HepG2 (cell line): ENCODE data around the gene SLAMF8.

ENCODE experiments used
- ESRRA ChIP-seq: sonication (generic); formaldehyde crosslinking; IDR thresholded peaks from 2 replicates; pipeline ENCODE4 v1.5.1; 2020; ENCODE audit warnings: mild to moderate bottlenecking, low read depth, missing genetic modification reagents
- IRF2 ChIP-seq: IDR thresholded peaks from 2 replicates; pipeline ENCODE4 v1.6.1; 2018; ENCODE audit warnings: missing genetic modification reagents, missing compliant biosample characterization
- JUNB ChIP-seq: sonication (generic); formaldehyde crosslinking; IDR thresholded peaks from 2 replicates; pipeline ENCODE4 v1.8.0; 2022; ENCODE audit warnings: missing genetic modification reagents, mild to moderate bottlenecking, borderline replicate concordance
- KDM6A ChIP-seq: IDR thresholded peaks from 2 replicates; pipeline ENCODE4 v1.6.1; 2016; ENCODE audit warnings: low read depth
- MAFK ChIP-seq, 2 experiments: IDR thresholded peaks in 1 of 2; conservative IDR thresholded peaks in 1 of 2; 2 replicates each; pipeline ENCODE4 v1.6.1; 2011; ENCODE audit warnings: improper control_type of control experiment in 2 of 2, low read length in 2 of 2
- POLR2A ChIP-seq, 2 experiments: IDR thresholded peaks; 2 replicates each; pipeline ENCODE4 v1.6.1; 2011; ENCODE audit warnings: low read depth in 2 of 2, low read length in 2 of 2, mild to moderate bottlenecking in 1 of 2, moderate library complexity in 1 of 2; ENCODE audit not compliant: insufficient read depth in 1 of 2
- POLR2AphosphoS5 ChIP-seq: IDR thresholded peaks from 2 replicates; pipeline ENCODE4 v1.6.1; 2012; ENCODE audit warnings: low read depth, low read length
- RXRA ChIP-seq: sonication (generic); formaldehyde crosslinking; IDR thresholded peaks from 2 replicates; pipeline ENCODE4 v1.5.1; 2020; ENCODE audit warnings: missing genetic modification reagents
- THAP11 ChIP-seq: IDR thresholded peaks from 2 replicates; pipeline ENCODE4 v1.6.1; 2016; ENCODE audit warnings: missing biosample characterization, missing genetic modification reagents
- ZBTB8A ChIP-seq: sonication (generic); formaldehyde crosslinking; IDR thresholded peaks from 2 replicates; pipeline ENCODE4 v1.4.0; 2020; ENCODE audit warnings: mild to moderate bottlenecking, low read depth, missing genetic modification reagents, borderline replicate concordance
- ZNF235 ChIP-seq: sonication (generic); formaldehyde crosslinking; IDR thresholded peaks from 2 replicates; pipeline ENCODE4 v1.8.1; 2023; ENCODE audit warnings: mild to moderate bottlenecking, missing genetic modification reagents, borderline replicate concordance
- TF ChIP-seq, protein P1 (sequence below): IDR thresholded peaks from 2 replicates; pipeline ENCODE4 v1.6.1; 2016
- TF ChIP-seq, protein P2 (sequence below): sonication (generic); formaldehyde crosslinking; IDR thresholded peaks from 2 replicates; pipeline ENCODE4 v1.5.0; 2020; ENCODE audit warnings: mild to moderate bottlenecking, missing genetic modification reagents, moderate library complexity
- TF ChIP-seq, protein P3 (sequence below): IDR thresholded peaks from 2 replicates; pipeline ENCODE4 v1.6.1; 2012; ENCODE audit warnings: low read length, improper control_type of control experiment

DNA sequence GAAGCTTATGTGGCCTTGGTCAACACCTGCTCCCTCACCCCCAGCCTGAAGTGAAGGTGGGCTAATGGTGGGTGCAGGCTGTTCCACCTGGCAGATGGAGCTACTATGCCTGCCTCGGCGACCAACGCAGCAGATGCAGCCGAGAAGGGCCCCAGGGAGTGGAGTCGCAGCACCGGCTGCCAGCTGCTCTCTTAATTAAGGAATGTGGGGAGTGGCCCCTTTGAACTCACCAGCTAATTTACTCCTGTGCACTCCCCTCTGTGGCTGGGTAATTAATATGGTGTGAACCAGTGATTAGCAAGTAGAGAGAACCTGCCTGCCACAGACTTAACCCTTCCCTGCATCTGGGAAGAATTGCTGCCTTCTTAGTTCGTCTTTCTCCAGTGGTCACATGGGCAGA is 3.3 kb upstream of the SLAMF8 start:
- TF ChIP-seq, protein P1, sequence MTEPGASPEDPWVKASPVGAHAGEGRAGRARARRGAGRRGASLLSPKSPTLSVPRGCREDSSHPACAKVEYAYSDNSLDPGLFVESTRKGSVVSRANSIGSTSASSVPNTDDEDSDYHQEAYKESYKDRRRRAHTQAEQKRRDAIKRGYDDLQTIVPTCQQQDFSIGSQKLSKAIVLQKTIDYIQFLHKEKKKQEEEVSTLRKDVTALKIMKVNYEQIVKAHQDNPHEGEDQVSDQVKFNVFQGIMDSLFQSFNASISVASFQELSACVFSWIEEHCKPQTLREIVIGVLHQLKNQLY (CRISPR knock-in tag) = no peak
- TF ChIP-seq ZBTB8A = no peak
- TF ChIP-seq POLR2AphosphoS5 = no peak
- TF ChIP-seq POLR2A (IDR thresholded peaks at IDR 0.05; ENCODE audit: insufficient read depth in 1 of 2, low read depth in 2 of 2, low read length in 2 of 2) = no peak
- TF ChIP-seq, protein P2, sequence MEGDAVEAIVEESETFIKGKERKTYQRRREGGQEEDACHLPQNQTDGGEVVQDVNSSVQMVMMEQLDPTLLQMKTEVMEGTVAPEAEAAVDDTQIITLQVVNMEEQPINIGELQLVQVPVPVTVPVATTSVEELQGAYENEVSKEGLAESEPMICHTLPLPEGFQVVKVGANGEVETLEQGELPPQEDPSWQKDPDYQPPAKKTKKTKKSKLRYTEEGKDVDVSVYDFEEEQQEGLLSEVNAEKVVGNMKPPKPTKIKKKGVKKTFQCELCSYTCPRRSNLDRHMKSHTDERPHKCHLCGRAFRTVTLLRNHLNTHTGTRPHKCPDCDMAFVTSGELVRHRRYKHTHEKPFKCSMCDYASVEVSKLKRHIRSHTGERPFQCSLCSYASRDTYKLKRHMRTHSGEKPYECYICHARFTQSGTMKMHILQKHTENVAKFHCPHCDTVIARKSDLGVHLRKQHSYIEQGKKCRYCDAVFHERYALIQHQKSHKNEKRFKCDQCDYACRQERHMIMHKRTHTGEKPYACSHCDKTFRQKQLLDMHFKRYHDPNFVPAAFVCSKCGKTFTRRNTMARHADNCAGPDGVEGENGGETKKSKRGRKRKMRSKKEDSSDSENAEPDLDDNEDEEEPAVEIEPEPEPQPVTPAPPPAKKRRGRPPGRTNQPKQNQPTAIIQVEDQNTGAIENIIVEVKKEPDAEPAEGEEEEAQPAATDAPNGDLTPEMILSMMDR = no peak
- TF ChIP-seq ZNF235 (CRISPR knock-in tag) = no peak
- no peak for TF ChIP-seq ESRRA (CRISPR knock-in tag)
- TF ChIP-seq MAFK (conservative IDR thresholded peaks at IDR 0.05 in 1 of 2, IDR thresholded peaks at IDR 0.05 in 1 of 2; ENCODE audit: low read length in 2 of 2) = no peak
- no peak for TF ChIP-seq THAP11 (CRISPR knock-in tag)
- no peak for TF ChIP-seq RXRA
- no peak for TF ChIP-seq IRF2 (CRISPR knock-in tag)
- TF ChIP-seq KDM6A (CRISPR knock-in tag) = no peak
- TF ChIP-seq JUNB (CRISPR knock-in tag) = no peak
- TF ChIP-seq, protein P3, sequence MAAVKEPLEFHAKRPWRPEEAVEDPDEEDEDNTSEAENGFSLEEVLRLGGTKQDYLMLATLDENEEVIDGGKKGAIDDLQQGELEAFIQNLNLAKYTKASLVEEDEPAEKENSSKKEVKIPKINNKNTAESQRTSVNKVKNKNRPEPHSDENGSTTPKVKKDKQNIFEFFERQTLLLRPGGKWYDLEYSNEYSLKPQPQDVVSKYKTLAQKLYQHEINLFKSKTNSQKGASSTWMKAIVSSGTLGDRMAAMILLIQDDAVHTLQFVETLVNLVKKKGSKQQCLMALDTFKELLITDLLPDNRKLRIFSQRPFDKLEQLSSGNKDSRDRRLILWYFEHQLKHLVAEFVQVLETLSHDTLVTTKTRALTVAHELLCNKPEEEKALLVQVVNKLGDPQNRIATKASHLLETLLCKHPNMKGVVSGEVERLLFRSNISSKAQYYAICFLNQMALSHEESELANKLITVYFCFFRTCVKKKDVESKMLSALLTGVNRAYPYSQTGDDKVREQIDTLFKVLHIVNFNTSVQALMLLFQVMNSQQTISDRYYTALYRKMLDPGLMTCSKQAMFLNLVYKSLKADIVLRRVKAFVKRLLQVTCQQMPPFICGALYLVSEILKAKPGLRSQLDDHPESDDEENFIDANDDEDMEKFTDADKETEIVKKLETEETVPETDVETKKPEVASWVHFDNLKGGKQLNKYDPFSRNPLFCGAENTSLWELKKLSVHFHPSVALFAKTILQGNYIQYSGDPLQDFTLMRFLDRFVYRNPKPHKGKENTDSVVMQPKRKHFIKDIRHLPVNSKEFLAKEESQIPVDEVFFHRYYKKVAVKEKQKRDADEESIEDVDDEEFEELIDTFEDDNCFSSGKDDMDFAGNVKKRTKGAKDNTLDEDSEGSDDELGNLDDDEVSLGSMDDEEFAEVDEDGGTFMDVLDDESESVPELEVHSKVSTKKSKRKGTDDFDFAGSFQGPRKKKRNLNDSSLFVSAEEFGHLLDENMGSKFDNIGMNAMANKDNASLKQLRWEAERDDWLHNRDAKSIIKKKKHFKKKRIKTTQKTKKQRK = no peak
